HFF-Myc (cell line): ENCODE measurements around the gene PLA1A.

Source experiments
- DNase-seq: peaks from one replicate; pipeline ENCODE4 v3.0.0-alpha.2; 2011; ENCODE audit warnings: low read depth; ENCODE audit errors: extremely low read depth
- H3K4me3 ChIP-seq: replicated peaks from 2 replicates; pipeline ENCODE4 v1.5.1; 2011; ENCODE audit warnings: low read depth, mild to moderate bottlenecking, control low read depth, low read length
- TF ChIP-seq, protein P1 (sequence below): IDR thresholded peaks from 2 replicates; pipeline ENCODE4 v1.5.1; 2012; ENCODE audit warnings: mild to moderate bottlenecking, low read depth, low read length, control low read depth; ENCODE audit errors: missing control alignments

PLA1A gene

GRCh38 chr3:119555309-119555735 lies 42.4 kb upstream of the PLA1A start:
- H3K4me3 ChIP-seq = no peak overlapping the region
- TF ChIP-seq, protein P1, sequence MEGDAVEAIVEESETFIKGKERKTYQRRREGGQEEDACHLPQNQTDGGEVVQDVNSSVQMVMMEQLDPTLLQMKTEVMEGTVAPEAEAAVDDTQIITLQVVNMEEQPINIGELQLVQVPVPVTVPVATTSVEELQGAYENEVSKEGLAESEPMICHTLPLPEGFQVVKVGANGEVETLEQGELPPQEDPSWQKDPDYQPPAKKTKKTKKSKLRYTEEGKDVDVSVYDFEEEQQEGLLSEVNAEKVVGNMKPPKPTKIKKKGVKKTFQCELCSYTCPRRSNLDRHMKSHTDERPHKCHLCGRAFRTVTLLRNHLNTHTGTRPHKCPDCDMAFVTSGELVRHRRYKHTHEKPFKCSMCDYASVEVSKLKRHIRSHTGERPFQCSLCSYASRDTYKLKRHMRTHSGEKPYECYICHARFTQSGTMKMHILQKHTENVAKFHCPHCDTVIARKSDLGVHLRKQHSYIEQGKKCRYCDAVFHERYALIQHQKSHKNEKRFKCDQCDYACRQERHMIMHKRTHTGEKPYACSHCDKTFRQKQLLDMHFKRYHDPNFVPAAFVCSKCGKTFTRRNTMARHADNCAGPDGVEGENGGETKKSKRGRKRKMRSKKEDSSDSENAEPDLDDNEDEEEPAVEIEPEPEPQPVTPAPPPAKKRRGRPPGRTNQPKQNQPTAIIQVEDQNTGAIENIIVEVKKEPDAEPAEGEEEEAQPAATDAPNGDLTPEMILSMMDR = no peak
- DNase-seq = no peak

- TF ChIP-seq, protein P1 = no peak
- DNase-seq = no peak
- H3K4me3 ChIP-seq = no peak overlapping the region
These were observed 41.8 kb upstream of the PLA1A start for GRCh38 chr3:119555929-119556328.

- no peak for DNase-seq
- TF ChIP-seq, protein P1 = no peak
- no peak overlapping the region for H3K4me3 ChIP-seq
These were observed 40.4 kb upstream of the PLA1A start for GRCh38 chr3:119557192-119557876.

GRCh38 chr3:119557877-119558269 lies 39.8 kb upstream of the PLA1A start:
- TF ChIP-seq, protein P1 = no peak
- H3K4me3 ChIP-seq = no peak overlapping the region
- no peak for DNase-seq

DNA sequence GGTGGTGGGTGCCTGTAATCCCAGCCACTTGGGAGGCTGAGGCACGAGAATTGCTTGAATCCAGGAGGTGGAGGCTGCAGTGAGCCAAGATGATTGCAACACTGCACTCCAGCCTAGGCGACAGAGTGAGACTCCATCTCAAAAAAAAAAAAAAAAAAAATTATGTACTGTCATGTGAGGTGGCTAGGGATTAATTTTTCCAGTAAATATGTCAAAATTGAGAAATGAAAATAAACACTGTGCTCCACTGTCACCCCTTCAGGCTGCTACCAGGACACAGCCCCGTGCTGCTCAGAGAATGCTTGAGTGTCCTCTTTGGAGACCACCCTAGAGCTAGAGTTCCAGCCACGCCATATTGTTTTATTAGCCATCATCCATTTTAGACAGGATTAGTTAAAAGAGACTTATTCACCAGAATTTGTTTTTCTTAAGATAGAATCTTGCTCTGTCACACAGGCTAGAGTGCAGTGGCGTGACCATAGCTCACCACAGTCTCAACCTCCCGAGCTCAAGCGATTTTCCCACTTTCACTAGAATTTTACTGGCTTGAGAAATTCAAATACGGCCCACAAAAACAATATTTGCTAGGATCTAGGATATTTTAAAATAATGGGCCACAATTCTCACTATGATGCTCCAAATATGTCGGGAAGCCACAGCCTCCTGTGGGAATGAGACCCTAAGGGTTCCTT lies 38.9 kb upstream of the PLA1A start:
- DNase-seq = no peak
- H3K4me3 ChIP-seq = no peak overlapping the region
- TF ChIP-seq, protein P1 = no peak

GRCh38 chr3:119559441-119559963 lies 38.2 kb upstream of the PLA1A start, which contains the start of gene CD80:
Gene CD80 (minus strand): TSS chr3:119559614. CDS start chr3:119557728, 1,886 bp downstream.
- H3K4me3 ChIP-seq = no peak within 1 kb of the TSS
- DNase-seq = peak; percentile 5
- TF ChIP-seq, protein P1 = peak; percentile 13
